ENCODE results near the gene DGCR6L. TPM values are rescaled to one million over a fixed set of nuclear protein-coding genes. Genes with fewer than 3 reads are reported as not detected.
"Not testable (repeated sequence)": the region's sequence is repeated elsewhere in the genome, so short reads cannot be mapped to it uniquely, and the experiment has no call there.

DGCR6L gene
- total RNA-seq, 1 donor from 2014 or later, result 56.9 TPM

DNA sequence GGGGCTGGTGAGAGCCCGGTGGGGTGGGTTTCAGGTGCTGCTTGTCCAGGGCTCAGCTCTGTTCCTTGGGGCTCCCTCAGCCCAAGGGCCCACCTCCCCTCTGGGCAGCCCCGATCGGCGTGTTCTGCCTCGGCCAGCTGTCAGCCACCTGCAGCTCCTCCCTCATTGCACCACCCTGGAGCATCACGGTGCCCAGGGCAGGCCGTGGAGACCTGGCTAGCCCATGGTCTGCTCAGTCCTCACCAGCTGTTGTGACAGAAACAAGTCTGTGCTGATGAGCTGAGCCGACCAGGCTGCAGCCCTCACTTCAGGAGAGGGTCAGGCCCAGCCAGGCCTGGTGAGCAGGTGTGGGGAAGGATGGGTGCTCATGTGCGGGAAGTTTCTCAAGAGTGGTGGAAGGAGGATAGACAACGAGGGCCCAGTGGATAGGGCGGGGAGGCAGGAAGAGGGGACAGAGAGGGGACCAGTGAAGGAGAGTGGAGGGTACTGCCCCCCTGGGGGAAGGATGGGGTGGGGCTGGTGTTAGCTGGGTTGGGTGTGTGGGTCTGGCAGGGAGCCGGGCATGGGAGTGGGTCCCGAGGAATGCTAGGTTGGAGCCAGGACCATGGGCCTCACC, 35.3 kb downstream of the DGCR6L start:
- no peak for TF ChIP-seq CTCF (conservative IDR thresholded peaks at IDR 0.05; ENCODE audit: low read depth, low read length)
- no peak for DNase-seq (ENCODE audit: low read depth)

GRCh38 chr22:20283674-20284066, 36.2 kb downstream of the DGCR6L start:
- no peak overlapping the region for H3K4me3 ChIP-seq (ENCODE audit: low read depth, low read length)
- no peak for DNase-seq (ENCODE audit: low read depth)
- TF ChIP-seq CTCF (conservative IDR thresholded peaks at IDR 0.05; ENCODE audit: low read depth, low read length), result no peak

More for the DNA sequence above, 35.3 kb downstream of the DGCR6L start:
- H3K4me3 ChIP-seq (ENCODE audit: low read depth, low read length), result no peak overlapping the region

- no peak for DNase-seq (ENCODE audit: low read depth)
- no peak overlapping the region for H3K4me3 ChIP-seq (ENCODE audit: low read depth, low read length)
- no peak for TF ChIP-seq CTCF (conservative IDR thresholded peaks at IDR 0.05; ENCODE audit: low read depth, low read length)
These were observed 36.8 kb downstream of the DGCR6L start for GRCh38 chr22:20282901-20283673.

DNA sequence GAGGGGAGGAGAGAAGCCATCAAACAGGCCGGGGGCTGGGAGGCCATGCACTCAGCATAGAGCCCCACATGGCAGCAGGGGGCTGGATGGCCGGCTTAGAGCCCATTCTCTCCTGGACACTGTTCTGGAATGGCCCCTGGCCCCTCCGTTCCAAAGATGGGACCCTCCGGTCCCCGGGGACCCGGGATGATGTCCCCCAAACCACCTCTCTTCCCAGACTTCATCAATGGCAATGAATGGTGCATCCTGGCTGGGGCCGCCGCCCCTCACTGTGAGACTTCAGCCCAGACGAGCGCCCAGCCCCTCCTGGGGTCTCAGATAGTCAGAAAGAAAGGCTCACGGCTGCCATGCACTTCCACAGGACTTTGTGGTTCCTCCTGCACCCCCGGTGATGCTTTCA, 38.0 kb downstream of the DGCR6L start:
- no peak for DNase-seq (ENCODE audit: low read depth)
- no peak for TF ChIP-seq CTCF (conservative IDR thresholded peaks at IDR 0.05; ENCODE audit: low read depth, low read length)
- H3K4me3 ChIP-seq (ENCODE audit: low read depth, low read length), result no peak overlapping the region

GRCh38 chr22:20281473-20281872, 38.4 kb downstream of the DGCR6L start:
- DNase-seq (ENCODE audit: low read depth); H3K4me3 ChIP-seq (ENCODE audit: low read depth, low read length): not testable (repeated sequence)

GRCh38 chr22:20280866-20281265, 39.0 kb downstream of the DGCR6L start:
- no peak for DNase-seq (ENCODE audit: low read depth)
- H3K4me3 ChIP-seq (ENCODE audit: low read depth, low read length), result no peak overlapping the region
- TF ChIP-seq CTCF (conservative IDR thresholded peaks at IDR 0.05; ENCODE audit: low read depth, low read length), result no peak

- not testable (repeated sequence) for DNase-seq (ENCODE audit: low read depth); H3K4me3 ChIP-seq (ENCODE audit: low read depth, low read length)
These were observed 39.7 kb downstream of the DGCR6L start for GRCh38 chr22:20280163-20280562.

DNA sequence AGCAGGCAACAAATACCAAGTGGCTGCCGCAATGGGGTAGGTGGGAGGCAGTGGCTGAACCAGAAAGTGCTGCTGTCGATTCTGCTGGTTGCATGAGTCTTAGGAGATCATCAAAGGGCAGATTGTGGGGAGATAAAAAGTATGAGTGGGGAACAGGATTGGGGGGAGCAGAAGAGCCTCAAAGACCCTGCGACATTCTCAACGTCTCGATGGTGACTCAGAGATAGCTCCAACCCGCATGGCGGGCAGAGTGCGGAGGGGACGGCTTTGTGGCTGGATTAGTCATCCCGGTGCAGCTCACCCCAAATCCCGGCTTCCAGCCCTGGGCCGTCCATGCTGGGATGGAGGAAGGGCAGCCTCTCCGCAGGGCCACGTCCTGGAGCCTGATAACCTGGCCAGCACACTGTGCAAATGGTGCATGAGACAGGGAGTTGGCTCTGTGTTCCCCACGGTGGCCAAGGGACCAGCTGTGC, 40.2 kb downstream of the DGCR6L start:
- DNase-seq (ENCODE audit: low read depth), result no peak
- TF ChIP-seq CTCF (conservative IDR thresholded peaks at IDR 0.05; ENCODE audit: low read depth, low read length), result no peak
- H3K4me3 ChIP-seq (ENCODE audit: low read depth, low read length), result no peak overlapping the region

GRCh38 chr22:20278726-20279490, 41.0 kb downstream of the DGCR6L start:
- H3K4me3 ChIP-seq (ENCODE audit: low read depth, low read length); DNase-seq (ENCODE audit: low read depth): not testable (repeated sequence)

DNA sequence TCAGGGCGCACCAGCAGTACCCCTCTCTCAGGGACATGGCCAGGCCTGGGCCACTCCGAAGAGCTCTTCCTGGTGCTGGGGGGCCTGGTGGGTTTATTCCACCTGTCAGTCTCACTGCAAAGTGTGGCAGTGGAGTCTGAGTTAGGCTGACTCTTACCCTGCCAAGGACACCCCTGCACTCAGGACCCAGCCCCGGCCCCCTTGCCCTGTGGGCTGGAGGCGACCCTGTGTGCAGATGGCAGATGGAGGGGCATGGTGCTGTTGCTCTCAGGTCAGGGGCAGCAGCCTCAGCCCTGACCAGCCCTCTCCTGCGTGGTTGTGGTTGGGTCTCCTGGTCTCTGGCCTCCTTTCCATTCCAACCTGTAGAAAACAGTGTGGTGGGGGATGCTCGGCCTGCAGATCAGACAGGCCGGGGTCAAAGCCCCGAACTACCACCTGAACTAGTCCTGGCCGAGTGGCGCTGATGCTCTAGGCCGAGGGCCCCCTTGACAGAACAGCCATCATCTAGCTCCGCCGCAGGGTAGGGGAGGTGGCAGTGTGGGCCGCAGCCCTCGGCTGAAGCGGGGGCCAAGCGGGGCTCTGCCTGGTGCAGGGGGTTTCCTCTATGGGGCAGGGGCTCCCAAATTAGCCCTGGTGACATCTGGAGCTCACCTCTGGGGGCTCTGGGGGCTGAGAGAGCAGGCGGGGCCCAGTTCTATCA, 41.8 kb downstream of the DGCR6L start:
- not testable (repeated sequence) for DNase-seq (ENCODE audit: low read depth)

More for the DNA sequence above, 41.8 kb downstream of the DGCR6L start:
- not testable (repeated sequence) for H3K4me3 ChIP-seq (ENCODE audit: low read depth, low read length)
